HG03039 (cell line): Measurements from ENCODE around the gene FBXL17.

Experiments used
- ATAC-seq: cut with Tn5 transposase; IDR thresholded peaks from one replicate; pipeline ENCODE4 v1.9.1; 2021; ENCODE audit warnings: mild to moderate bottlenecking, moderate library complexity; ENCODE audit not compliant: unreplicated experiment

Gene FBXL17

GRCh38 chr5:107926121-107926520, 455.8 kb downstream of the FBXL17 start:
- no peak for ATAC-seq

- ATAC-seq, result no peak
These were observed 456.7 kb downstream of the FBXL17 start for GRCh38 chr5:107925200-107925599.

GRCh38 chr5:107919969-107920368, 461.9 kb downstream of the FBXL17 start:
- ATAC-seq, result peak; percentile 64

- ATAC-seq, result no peak
These were observed 462.5 kb downstream of the FBXL17 start for GRCh38 chr5:107919361-107919760.

- ATAC-seq, result no peak
These were observed 463.9 kb downstream of the FBXL17 start for GRCh38 chr5:107917983-107918382.

GRCh38 chr5:107916731-107917725, 464.9 kb downstream of the FBXL17 start:
- no peak for ATAC-seq

GRCh38 chr5:107915176-107915812, 466.6 kb downstream of the FBXL17 start:
- no peak for ATAC-seq

GRCh38 chr5:107913494-107913893, 468.4 kb downstream of the FBXL17 start:
- ATAC-seq, result no peak

GRCh38 chr5:107900721-107901120, 481.2 kb downstream of the FBXL17 start:
- ATAC-seq, result no peak

- no peak for ATAC-seq
These were observed 487.5 kb downstream of the FBXL17 start for GRCh38 chr5:107894361-107894760.

- ATAC-seq, result no peak
These were observed 488.3 kb downstream of the FBXL17 start for GRCh38 chr5:107893642-107894041.

- no peak for ATAC-seq
These were observed 492.5 kb downstream of the FBXL17 start for GRCh38 chr5:107889387-107889786.

GRCh38 chr5:107888541-107888940, 493.4 kb downstream of the FBXL17 start:
- ATAC-seq, result no peak

- no peak for ATAC-seq
These were observed 494.5 kb downstream of the FBXL17 start for GRCh38 chr5:107887166-107887943.

- no peak for ATAC-seq
These were observed 496.3 kb downstream of the FBXL17 start for GRCh38 chr5:107885601-107886000.

- no peak for ATAC-seq
These were observed 497.0 kb downstream of the FBXL17 start for GRCh38 chr5:107884871-107885270.

GRCh38 chr5:107878661-107879060, 503.2 kb downstream of the FBXL17 start:
- ATAC-seq, result no peak

- no peak for ATAC-seq
These were observed 505.0 kb downstream of the FBXL17 start for GRCh38 chr5:107876906-107877305.

- no peak for ATAC-seq
These were observed 505.6 kb downstream of the FBXL17 start for GRCh38 chr5:107876261-107876660.

GRCh38 chr5:107875833-107876232, 506.1 kb downstream of the FBXL17 start:
- ATAC-seq, result no peak

- no peak for ATAC-seq
These were observed 507.1 kb downstream of the FBXL17 start for GRCh38 chr5:107874795-107875194.
